HEK293 (cell line): Measurements from ENCODE around the gene CASP8.

Source experiments
- CTCF ChIA-PET: fragments of 350-600 bp; formaldehyde crosslinking; extraction: SDS; loops from one replicate; lab custom pipeline; 2021; ENCODE audit warnings: antibody characterized with exemption; lab: Yijun Ruan, JAX
- POLR2A ChIA-PET: fragments of 300-600 bp; formaldehyde crosslinking; extraction: SDS; loops from one replicate; lab custom pipeline; 2020; ENCODE audit warnings: antibody characterized with exemption, inconsistent platforms; lab: Yijun Ruan, JAX
- H3K27ac ChIP-seq: fragments of 200-500 bp; sonication (Bioruptor generic); 2 replicates; pipeline ENCODE4 v1.5.1; 2014; ENCODE audit warnings: low read depth, low read length, control low read depth, inconsistent platforms; ENCODE audit errors: extremely low read depth
- H3K36me3 ChIP-seq, 2 experiments: fragments of 200-500 bp in 1 of 2; sonication (Bioruptor generic) in 1 of 2; 1 replicate in 1 of 2; 2 replicates in 1 of 2; pipeline ENCODE4 v1.5.1; 2014 to 2017; ENCODE audit warnings: inconsistent platforms in 2 of 2, low read length in 2 of 2; ENCODE audit not compliant: control insufficient read depth in 2 of 2, insufficient read depth in 1 of 2
- H3K4me1 ChIP-seq: fragments of 200-500 bp; sonication (Bioruptor generic); 2 replicates; pipeline ENCODE4 v1.5.1; 2014; ENCODE audit warnings: mild to moderate bottlenecking, low read length, inconsistent platforms; ENCODE audit not compliant: control insufficient read depth, insufficient read depth
- H3K4me3 ChIP-seq: 2 replicates; pipeline ENCODE4 v1.5.1; 2011; ENCODE audit warnings: low read depth, mild to moderate bottlenecking, control low read depth, low read length, moderate library complexity
- H3K9me3 ChIP-seq: fragments of 200-500 bp; sonication (Bioruptor generic); 2 replicates; pipeline ENCODE4 v1.5.1; 2014; ENCODE audit warnings: low read depth, low read length, inconsistent platforms; ENCODE audit not compliant: control insufficient read depth, insufficient read depth
- EGR2 ChIP-seq: fragments of 450-650 bp; formaldehyde crosslinking; IDR thresholded peaks from 2 replicates; pipeline ENCODE4 v1.5.1; 2016; ENCODE audit warnings: low read depth, missing biosample characterization, missing genetic modification characterization
- KLF9 ChIP-seq: fragments of 450-650 bp; formaldehyde crosslinking; IDR thresholded peaks from 2 replicates; pipeline ENCODE4 v1.5.1; 2016; ENCODE audit warnings: missing biosample characterization, missing genetic modification characterization, low read depth
- MEIS1 ChIP-seq: sonication (generic); formaldehyde crosslinking; IDR thresholded peaks from 2 replicates; pipeline ENCODE4 v1.8.1; 2022; ENCODE audit warnings: missing genetic modification reagents, mild to moderate bottlenecking, borderline replicate concordance
- PRDM1 ChIP-seq: fragments of 450-650 bp; formaldehyde crosslinking; IDR thresholded peaks from 2 replicates; pipeline ENCODE4; 2016; ENCODE audit warnings: missing biosample characterization, missing genetic modification characterization
- ZBTB17 ChIP-seq: fragments of 450-650 bp; formaldehyde crosslinking; IDR thresholded peaks from 2 replicates; pipeline ENCODE4 v1.5.1; 2016; ENCODE audit warnings: missing biosample characterization, missing genetic modification characterization
- ZNF157 ChIP-seq: fragments of 450-650 bp; formaldehyde crosslinking; IDR thresholded peaks from 2 replicates; pipeline ENCODE4 v1.5.1; 2016; ENCODE audit warnings: missing biosample characterization, missing genetic modification characterization
- ZNF292 ChIP-seq: fragments of 450-650 bp; formaldehyde crosslinking; IDR thresholded peaks from 2 replicates; pipeline ENCODE4 v1.5.1; 2016; ENCODE audit warnings: low read depth, missing biosample characterization, missing genetic modification characterization, borderline replicate concordance
- ZNF529 ChIP-seq: fragments of 450-650 bp; formaldehyde crosslinking; IDR thresholded peaks from 2 replicates; pipeline ENCODE4 v1.5.1; 2017; ENCODE audit warnings: missing genetic modification characterization, missing biosample characterization; ENCODE audit not compliant: insufficient replicate concordance
- ZNF561 ChIP-seq: fragments of 450-650 bp; IDR thresholded peaks from 2 replicates; pipeline ENCODE4 v1.5.1; 2018; ENCODE audit warnings: missing biosample characterization, missing genetic modification characterization, borderline replicate concordance
- ZNF585B ChIP-seq: fragments of 450-650 bp; formaldehyde crosslinking; IDR thresholded peaks from 2 replicates; pipeline ENCODE4 v1.5.1; 2016; ENCODE audit warnings: missing biosample characterization, missing genetic modification characterization
- ZNF596 ChIP-seq: fragments of 450-650 bp; IDR thresholded peaks from 2 replicates; pipeline ENCODE4 v1.5.0; 2018; ENCODE audit warnings: missing biosample characterization, mild to moderate bottlenecking, missing genetic modification characterization, moderate library complexity
- TF ChIP-seq, protein P1 (sequence below): IDR thresholded peaks from 2 replicates; pipeline ENCODE4 v1.6.1; 2011; ENCODE audit warnings: mild to moderate bottlenecking, low read depth, low read length, borderline replicate concordance
- TF ChIP-seq, protein P2 (sequence below): fragments of 450-650 bp; formaldehyde crosslinking; IDR thresholded peaks from 2 replicates; pipeline ENCODE4 v1.5.1; 2016; ENCODE audit warnings: missing biosample characterization, missing genetic modification characterization
- TF ChIP-seq, protein P3 (sequence below): fragments of 450-650 bp; formaldehyde crosslinking; IDR thresholded peaks from 2 replicates; pipeline ENCODE4 v1.5.1; 2017; ENCODE audit warnings: missing biosample characterization, missing genetic modification characterization
- TF ChIP-seq, protein P4 (sequence below): fragments of 450-650 bp; formaldehyde crosslinking; IDR thresholded peaks from 2 replicates; pipeline ENCODE4; 2016; ENCODE audit warnings: missing biosample characterization, missing genetic modification characterization

Gene CASP8

DNA sequence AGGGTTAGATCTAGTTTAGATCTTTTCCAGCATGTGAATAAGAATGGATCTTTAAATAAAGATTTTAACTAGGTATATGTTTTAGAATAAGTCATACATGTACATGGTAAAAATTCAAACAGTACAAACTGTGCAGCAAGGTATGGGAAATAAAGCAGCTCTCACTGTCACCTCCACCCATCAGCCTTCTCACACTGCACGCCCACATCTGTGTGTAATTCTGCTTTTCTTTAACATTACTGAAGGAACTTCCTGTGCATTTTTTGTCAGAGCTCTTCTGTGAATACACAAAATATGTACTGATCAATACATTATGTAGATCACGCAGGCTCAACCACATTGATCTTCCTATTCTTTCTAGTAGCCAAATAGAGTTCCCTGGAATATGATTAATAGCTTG, 3.4 kb downstream of the CASP8 start:
- ChIA-PET POLR2A (interaction anchor here (0.6 kb wide), 1 partner anchor 215 kb away, joined by 3 read pairs; no protein-coding TSS in a partner anchor), CTCF (interaction anchor here (0.5 to 1.4 kb wide), 3 partner anchors 12 to 32 kb away, joined by 3 read pairs; no protein-coding TSS in a partner anchor)
- TF ChIP-seq, protein P1, sequence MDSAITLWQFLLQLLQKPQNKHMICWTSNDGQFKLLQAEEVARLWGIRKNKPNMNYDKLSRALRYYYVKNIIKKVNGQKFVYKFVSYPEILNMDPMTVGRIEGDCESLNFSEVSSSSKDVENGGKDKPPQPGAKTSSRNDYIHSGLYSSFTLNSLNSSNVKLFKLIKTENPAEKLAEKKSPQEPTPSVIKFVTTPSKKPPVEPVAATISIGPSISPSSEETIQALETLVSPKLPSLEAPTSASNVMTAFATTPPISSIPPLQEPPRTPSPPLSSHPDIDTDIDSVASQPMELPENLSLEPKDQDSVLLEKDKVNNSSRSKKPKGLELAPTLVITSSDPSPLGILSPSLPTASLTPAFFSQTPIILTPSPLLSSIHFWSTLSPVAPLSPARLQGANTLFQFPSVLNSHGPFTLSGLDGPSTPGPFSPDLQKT, result no peak
- TF ChIP-seq KLF9 (no peak), ZNF157 (tag by site-specific recombination) (no peak), ZNF561 (tag by site-specific recombination) (no peak)
- Histone ChIP-seq H3K36me3 (peaks cover 0 to 18% of the 10 kb centered on the region in 2 experiments; a peak in 1 of 3 replicates), H3K4me3 (no peak overlapping the region), H3K27ac (no peak overlapping the region), H3K9me3 (no peaks in the 10 kb centered on the region), H3K4me1 (peaks cover 9% of the 10 kb centered on the region)

DNA sequence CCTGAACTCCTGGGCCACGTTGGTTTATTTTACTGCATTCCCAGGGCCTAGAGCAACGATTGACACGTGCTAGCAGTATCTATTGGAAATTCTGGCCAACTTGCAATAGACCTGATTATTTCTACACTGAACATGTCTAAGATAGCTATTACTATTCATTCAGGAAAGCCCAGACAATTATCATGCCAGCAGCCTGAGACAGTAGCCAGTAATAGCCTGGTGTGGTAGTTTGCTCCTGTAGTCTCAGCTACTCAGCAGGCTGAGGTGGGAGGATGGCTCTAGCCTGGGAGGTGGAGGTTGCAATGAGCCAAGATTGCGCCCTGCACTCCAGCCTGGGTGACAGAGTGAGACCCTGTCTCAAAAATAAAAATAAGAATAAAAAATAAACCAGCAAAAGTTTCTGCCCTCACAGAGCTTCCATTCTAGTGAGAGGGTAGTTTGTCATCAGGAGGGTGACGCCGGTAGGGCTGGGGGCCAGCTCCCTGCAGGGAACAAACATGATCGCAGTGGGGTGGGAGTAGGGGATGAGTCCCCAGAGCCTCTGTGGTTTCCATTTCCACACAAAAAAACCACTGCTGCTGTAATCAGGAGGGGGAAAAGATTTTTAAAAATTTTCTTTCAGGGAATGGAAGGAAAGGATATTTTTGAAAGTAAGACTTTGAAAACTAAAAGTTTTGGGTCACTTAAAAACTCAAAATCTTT, 4.3 kb downstream of the CASP8 start:
- H3K27ac ChIP-seq, result no peak overlapping the region
- TF ChIP-seq ZNF529 (tag by site-specific recombination), result no peak
- TF ChIP-seq, all 188 proteins: peak for 0
- Histone ChIP-seq H3K4me3 (no peak overlapping the region), H3K9me3 (no peaks in the 10 kb centered on the region), H3K4me1 (peaks cover 9% of the 10 kb centered on the region), H3K36me3 (peaks cover 0 to 25% of the 10 kb centered on the region in 2 experiments; a peak in 1 of 3 replicates)
- CTCF ChIA-PET, result interaction anchor here (0.6 to 1.4 kb wide), 5 partner anchors 28 to 186 kb away, joined by 3 to 4 read pairs (median 3); partner anchors contain the start of gene CASP10
- POLR2A ChIA-PET, result interaction anchor here (0.6 kb wide), 2 partner anchors 19 to 216 kb away, joined by 3 to 6 read pairs; no protein-coding TSS in a partner anchor

DNA sequence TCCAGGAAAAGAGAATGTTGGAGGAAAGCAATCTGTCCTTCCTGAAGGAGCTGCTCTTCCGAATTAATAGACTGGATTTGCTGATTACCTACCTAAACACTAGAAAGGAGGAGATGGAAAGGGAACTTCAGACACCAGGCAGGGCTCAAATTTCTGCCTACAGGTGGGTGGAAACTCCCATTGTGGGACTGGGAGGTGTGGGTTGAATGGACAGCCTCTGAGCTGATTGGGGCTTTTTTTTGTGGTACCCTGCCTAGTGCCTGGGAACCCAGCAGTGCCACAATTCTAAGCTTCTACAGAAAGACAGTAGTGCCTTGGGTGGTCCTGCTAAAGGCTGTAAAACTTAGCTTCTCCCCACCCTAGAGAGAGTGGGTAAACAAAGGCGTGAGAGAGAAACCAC, 6.3 kb downstream of the CASP8 start:
- ChIA-PET POLR2A (no interaction called here), CTCF (interaction anchor here (1.6 kb wide), 1 partner anchor 30 kb away, joined by 4 read pairs; no protein-coding TSS in a partner anchor)
- TF ChIP-seq EGR2 (tag by site-specific recombination) (0 out of 2 replicates have a peak, but pooled peaks have one; percentile 25), ZBTB17 (tag by site-specific recombination) (no peak)
- Histone ChIP-seq H3K36me3 (peaks cover 0 to 41% of the 10 kb centered on the region in 2 experiments; a peak in 1 of 3 replicates), H3K4me3 (no peak overlapping the region), H3K4me1 (peaks cover 9% of the 10 kb centered on the region), H3K27ac (no peak overlapping the region), H3K9me3 (no peaks in the 10 kb centered on the region)

DNA sequence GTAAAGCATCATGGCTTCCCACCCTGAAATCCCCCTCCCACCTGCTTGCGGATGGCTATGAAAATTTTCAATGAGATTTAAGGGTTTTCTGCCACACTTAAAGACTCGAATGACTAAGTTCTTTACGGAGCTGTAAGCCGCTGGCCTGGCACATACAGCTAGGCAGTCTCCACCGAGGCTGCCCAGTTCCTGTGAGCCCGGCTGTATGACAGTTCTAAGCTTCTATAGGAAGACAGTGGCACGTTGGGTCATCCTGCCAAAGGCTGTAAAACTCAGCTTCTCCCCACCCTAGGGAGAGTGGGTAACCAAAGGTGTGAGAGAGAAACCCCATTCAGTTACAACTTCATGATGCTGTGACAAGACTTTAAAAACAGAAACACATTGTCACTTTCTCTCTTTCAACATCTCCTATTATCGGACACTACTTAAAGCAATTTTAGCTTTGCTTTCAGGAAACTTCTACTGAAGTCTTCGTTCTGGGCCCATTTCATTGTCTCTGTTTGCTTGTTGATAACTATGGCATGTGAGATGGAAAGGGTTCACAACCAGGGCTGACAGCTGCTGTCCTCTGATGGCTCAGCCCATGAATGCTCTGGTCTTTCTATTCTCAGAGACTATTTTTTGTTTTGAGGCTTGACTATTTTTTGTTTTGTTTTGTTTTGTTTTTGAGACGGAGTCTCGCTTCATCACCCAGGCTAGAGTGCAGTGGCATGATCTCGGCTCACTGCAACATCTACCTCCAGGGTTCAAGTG, 7.1 kb downstream of the CASP8 start:
- Histone ChIP-seq H3K36me3 (peaks cover 0 to 50% of the 10 kb centered on the region in 2 experiments; a peak in 1 of 3 replicates), H3K27ac (no peak overlapping the region), H3K4me1 (peaks cover 7% of the 10 kb centered on the region), H3K4me3 (no peak overlapping the region), H3K9me3 (no peaks in the 10 kb centered on the region)
- CTCF ChIA-PET, result interaction anchor here (0.6 kb wide), 1 partner anchor 97 kb away, joined by 3 read pairs; no protein-coding TSS in a partner anchor
- POLR2A ChIA-PET, result no interaction called here
- TF ChIP-seq ZNF292, result no peak
- TF ChIP-seq, protein P2, sequence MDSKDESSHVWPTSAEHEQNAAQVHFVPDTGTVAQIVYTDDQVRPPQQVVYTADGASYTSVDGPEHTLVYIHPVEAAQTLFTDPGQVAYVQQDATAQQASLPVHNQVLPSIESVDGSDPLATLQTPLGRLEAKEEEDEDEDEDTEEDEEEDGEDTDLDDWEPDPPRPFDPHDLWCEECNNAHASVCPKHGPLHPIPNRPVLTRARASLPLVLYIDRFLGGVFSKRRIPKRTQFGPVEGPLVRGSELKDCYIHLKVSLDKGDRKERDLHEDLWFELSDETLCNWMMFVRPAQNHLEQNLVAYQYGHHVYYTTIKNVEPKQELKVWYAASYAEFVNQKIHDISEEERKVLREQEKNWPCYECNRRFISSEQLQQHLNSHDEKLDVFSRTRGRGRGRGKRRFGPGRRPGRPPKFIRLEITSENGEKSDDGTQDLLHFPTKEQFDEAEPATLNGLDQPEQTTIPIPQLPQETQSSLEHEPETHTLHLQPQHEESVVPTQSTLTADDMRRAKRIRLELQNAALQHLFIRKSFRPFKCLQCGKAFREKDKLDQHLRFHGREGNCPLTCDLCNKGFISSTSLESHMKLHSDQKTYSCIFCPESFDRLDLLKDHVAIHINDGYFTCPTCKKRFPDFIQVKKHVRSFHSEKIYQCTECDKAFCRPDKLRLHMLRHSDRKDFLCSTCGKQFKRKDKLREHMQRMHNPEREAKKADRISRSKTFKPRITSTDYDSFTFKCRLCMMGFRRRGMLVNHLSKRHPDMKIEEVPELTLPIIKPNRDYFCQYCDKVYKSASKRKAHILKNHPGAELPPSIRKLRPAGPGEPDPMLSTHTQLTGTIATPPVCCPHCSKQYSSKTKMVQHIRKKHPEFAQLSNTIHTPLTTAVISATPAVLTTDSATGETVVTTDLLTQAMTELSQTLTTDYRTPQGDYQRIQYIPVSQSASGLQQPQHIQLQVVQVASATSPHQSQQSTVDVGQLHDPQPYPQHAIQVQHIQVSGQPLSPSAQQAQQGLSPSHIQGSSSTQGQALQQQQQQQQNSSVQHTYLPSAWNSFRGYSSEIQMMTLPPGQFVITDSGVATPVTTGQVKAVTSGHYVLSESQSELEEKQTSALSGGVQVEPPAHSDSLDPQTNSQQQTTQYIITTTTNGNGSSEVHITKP (tag by site-specific recombination), result no peak
- TF ChIP-seq, protein P3, sequence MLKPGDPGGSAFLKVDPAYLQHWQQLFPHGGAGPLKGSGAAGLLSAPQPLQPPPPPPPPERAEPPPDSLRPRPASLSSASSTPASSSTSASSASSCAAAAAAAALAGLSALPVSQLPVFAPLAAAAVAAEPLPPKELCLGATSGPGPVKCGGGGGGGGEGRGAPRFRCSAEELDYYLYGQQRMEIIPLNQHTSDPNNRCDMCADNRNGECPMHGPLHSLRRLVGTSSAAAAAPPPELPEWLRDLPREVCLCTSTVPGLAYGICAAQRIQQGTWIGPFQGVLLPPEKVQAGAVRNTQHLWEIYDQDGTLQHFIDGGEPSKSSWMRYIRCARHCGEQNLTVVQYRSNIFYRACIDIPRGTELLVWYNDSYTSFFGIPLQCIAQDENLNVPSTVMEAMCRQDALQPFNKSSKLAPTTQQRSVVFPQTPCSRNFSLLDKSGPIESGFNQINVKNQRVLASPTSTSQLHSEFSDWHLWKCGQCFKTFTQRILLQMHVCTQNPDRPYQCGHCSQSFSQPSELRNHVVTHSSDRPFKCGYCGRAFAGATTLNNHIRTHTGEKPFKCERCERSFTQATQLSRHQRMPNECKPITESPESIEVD (tag by site-specific recombination), result no peak
- no peak for TF ChIP-seq PRDM1
- TF ChIP-seq ZNF585B, result no peak
- TF ChIP-seq MEIS1, result no peak
- TF ChIP-seq, protein P4, sequence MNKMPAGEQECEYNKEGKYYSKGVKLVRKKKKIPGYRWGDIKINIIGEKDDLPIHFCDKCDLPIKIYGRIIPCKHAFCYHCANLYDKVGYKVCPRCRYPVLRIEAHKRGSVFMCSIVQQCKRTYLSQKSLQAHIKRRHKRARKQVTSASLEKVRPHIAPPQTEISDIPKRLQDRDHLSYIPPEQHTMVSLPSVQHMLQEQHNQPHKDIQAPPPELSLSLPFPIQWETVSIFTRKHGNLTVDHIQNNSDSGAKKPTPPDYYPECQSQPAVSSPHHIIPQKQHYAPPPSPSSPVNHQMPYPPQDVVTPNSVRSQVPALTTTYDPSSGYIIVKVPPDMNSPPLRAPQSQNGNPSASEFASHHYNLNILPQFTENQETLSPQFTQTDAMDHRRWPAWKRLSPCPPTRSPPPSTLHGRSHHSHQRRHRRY (tag by site-specific recombination), result no peak
- no peak for TF ChIP-seq ZNF596
